Embryonic facial prominence (tissue), 1 donor: Measurements from ENCODE around the gene LIPC.

Experiments used
- DNase-seq: peaks from one replicate; pipeline ENCODE4 v3.0.0-alpha.2; 2016; ENCODE audit errors: extremely low spot score

The LIPC gene

GRCh38 chr15:58458076-58458475 lies 26.3 kb downstream of the LIPC start:
- no peak for DNase-seq

DNA sequence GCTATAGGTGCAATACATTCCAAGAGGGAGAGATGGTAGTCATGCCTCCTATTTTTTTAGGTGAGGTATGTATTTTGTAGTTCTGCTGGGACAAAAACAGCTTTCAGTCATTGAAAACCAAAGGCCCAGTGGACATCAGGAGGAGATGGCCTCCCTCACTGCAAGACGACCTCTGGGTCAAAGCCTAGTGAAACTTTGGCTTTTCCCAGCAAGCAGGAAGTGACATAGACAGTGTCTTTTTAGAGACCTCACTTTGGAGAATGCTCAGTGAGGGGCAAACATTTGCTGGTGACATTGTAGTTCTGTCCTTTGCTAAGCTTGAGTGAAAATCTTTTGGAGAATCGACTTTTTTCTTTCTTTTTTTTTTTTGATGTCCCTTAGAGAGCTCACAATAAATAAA lies 27.3 kb downstream of the LIPC start:
- no peak for DNase-seq

GRCh38 chr15:58459560-58459959 lies 27.8 kb downstream of the LIPC start:
- DNase-seq, result no peak

- no peak for DNase-seq
These were observed 28.5 kb downstream of the LIPC start for GRCh38 chr15:58460116-58460790.

GRCh38 chr15:58460872-58461271 lies 29.1 kb downstream of the LIPC start:
- no peak for DNase-seq

DNA sequence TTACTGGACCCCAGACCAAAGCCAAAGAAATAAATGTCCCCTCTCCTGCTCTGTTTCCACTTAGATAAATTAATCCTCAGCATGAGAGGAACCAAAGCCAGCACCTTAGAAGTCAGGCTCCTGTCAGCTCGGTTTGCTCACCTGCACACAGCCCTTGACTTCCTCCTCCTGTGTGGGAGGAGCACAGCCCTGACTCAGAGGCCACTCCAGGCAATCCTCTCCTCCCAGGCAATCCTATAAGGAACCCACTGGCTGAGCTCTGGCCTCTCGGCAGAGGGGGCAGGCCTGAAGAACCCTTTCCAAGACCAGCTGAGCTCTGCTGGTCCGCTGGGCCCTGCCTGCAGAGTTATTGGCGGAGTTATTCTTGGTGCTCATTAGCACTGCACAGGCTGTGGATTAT lies 30.8 kb downstream of the LIPC start:
- DNase-seq, result no peak

DNA sequence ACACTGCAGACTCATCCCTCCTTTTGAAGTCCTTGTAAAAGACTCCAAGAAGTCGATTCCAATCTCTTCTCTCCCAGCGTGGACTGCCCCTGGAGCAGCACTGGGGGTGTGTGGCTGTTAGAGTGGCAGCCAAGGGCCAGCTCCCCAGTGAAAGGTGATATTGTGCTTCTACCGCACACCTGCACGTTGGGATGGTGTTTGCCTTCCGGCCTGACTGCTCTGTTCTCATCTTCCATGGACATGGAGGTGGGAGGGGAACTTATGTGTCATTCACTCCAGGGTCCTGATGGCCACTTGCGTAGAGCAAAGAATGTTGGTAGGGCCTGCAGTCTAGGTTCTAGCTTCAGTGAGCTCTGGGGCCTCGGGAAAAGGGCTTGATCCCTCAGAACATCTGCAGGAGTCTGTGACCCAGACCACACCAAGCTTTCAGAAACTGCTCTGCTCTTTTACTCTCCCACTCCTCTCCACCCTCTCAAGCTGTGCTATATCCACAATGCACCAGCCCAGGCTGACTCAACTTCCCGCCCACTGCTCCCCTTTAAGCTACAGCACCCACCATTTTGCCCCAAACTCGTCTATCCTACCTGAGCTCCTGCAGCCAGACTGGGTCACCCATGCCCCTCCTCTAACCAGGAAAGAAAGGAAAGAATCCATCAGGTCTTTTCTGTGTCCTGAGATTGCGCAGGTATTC lies 31.3 kb downstream of the LIPC start:
- DNase-seq, result no peak

DNA sequence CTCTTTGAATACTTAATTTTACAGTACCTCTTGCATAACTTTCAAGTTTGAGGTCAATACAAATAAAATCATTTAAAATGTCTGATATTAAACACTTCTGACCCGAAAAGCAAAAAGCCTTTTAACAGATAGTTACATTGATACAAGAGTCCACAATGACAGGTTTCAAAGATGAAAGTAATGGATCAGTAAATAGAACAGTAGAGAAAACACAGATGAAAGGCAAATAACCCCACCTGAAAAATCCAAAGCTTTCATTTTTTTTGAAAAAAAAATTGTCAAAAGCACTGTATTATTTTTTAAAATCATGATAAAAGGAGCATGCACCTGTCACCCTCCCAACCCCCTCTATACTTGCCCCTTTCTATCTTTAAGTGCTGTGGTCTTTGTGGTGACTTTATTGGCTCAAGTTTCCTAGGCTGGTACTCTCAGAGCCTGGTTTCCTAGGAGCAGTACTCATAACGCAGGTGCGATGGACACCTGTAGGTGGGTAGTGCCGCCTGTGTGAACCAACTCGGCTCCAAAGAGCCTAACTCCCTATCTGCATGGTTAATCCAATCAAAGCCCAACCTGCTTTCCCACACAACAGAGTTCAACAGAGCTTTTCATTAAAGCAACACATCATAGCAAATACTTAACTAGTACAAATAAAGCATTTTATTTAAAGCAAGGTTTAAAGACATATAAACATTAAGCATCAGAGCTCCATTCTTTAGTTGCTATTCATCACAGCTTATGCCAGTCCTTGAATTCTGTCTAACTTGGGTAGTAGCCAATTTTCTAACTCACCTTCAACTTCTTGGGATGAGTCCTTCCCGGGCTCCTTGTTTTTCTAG lies 32.2 kb downstream of the LIPC start:
- no peak for DNase-seq

DNA sequence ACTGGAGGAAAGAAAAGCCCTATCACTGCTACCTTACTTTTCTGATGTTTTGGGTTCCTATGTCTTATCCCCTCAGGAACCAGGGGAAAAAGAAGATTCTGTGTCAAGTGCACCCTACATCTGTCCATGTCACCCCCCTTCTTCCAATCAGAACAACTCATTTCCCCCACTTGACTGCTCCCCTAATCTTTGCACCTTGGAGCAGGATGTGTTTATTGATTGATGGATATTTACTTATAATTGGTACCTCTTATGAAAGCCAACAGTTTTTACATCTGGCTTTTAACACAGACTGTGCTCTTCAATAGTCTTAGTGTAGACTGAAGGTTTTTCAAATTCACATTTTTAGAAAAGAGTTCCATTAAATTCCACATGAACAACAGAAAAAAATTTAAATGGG lies 33.3 kb downstream of the LIPC start:
- no peak for DNase-seq

GRCh38 chr15:58465866-58466517 lies 34.2 kb downstream of the LIPC start:
- DNase-seq, result no peak

DNA sequence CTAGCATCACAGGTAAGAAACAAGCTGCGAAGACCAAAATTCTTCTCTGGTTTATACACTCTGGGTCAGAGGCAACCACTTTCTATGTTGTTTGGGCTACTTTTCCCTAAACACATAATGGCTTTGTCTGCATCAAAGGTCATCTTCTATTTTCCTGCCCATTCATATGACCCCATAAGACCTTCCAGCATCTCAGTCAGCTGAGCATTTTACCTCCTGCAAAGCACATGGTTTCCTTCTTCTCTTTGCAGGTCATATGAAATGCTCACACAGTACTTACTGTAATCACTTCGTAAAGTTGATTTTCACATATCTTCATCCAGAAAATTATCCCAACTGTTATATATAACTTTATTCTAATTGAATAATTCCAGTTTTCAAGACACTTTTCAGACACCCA lies 34.8 kb downstream of the LIPC start:
- DNase-seq, result no peak

DNA sequence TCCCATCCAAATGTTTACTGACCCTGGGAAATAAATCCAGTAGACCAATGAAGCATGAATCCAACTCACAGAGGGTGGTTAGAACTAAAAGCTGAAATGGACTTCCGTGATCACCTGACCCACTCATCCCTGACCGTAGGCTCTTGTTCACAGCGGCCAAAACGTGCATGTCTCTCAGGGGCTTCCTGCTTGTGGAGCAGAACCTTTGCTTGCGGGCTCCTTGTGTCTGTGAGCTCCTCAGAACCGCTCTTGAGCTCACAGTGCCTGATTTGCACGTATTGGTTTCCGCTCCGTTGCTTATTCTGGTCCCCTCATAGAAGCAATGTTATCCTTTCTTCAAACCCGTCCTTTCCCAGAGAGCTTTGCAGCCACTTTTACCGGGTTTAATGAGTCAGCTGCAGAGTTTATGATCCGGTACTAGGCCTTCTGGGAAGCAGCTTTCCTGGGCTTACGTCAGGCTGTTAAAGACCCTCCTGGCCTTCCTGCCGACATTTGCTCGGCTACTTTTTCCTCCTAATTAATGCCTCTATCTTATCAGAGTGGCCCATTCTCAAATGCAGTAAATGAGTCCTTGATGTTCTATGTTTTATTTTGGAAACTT lies 35.4 kb downstream of the LIPC start:
- DNase-seq, result no peak

- no peak for DNase-seq
These were observed 36.1 kb downstream of the LIPC start for GRCh38 chr15:58467722-58468423.

DNA sequence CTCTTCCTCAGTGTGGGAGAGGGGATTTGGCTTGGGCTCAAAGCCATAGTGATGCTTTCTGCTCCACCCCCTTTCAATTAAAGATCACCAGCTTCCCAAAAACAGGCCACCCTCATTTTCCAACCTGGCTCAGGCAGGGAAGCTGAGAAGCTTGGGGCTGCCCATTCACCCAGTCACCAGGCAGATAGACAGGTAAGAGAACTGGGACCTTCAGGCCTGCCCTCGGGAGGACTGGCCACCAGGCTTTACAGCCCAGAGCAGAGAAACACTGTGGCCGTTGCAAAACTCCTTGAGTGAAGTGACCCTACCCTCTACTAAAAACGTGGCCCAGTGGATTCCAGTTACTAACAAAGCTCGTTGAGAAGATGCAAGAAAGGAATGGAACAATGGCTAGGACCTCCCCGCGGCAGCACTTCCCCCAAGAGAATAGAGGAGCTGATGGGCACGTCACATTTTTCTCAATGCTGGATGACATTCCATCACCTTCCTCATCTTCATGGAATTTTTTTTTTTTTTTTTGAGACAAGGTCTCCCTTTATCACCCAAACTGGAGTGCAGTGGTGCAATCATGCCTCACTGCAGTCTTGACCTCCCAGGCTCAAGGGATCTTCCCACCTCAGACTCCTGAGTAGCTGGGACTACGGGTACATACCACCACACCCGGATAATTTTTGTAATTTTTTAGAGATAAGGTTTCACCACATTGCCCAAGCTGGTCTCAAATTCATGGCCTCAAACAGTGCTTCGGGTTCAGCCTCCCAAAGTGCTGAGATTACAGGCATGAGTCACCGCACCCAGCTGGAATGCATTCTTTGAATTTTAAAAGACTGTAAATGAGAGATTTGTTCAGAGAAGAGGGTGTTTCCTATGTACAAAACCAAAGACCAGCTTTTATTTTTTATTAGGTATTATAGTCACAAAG lies 37.9 kb downstream of the LIPC start:
- no peak for DNase-seq

GRCh38 chr15:58471348-58471747 lies 39.6 kb downstream of the LIPC start:
- no peak for DNase-seq

DNA sequence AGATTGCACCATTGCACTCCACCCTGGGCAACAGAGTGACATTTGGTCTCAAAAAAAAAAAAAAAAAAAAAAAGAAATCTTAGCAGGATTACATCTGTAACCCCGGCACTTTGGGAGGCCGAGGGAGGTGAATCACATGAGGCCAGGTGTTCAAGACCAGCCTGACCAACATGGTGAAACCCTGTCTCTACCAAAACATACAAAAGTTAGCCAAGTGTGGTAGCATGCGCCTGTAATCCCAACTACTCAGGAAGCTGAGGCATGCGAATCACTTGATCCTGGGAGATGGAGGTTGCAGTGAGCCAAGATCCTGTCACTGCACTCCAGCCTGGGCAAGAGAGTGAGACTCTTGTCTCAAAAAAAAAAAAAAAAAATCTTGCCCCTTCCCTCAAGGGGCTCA lies 40.4 kb downstream of the LIPC start:
- DNase-seq, result no peak

DNA sequence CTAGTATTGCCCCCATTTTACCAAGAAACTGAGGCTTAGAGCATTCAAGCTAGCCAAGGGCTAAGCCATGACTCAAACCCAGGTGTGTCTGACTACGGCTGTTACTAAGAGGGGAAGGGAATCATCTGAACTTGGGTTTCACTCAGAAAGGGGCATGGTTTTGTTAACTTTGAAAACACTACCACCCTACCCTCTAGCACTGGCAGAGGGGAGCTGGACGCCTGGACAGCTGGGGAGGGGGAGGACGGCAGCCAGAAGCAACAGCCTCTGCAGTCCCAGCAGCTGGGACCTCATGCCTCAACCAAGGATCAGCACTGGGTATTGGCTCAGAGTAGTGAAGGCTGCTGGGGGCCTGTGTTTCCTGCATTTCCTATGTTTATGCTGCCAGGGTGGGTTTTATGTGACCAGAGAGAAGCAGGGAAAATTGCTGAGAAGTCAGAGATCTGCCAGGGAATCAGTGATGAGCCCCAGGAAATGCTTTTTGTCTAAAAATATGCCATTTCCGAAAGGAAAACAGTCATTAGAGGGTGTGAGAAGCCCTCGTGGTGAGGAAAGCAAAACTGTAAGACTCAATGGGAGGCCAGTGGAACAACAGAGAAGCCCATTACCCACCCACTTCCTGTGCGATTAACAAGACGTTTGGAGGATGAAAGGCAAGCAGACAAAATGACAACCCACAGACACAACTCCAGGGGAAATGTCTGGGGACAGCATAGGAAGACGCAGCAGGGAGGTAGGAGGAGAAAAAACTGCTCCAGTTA lies 41.2 kb downstream of the LIPC start:
- DNase-seq, result no peak

GRCh38 chr15:58473724-58474123 lies 41.9 kb downstream of the LIPC start:
- DNase-seq, result no peak

GRCh38 chr15:58474741-58475323 lies 43.0 kb downstream of the LIPC start:
- DNase-seq, result no peak
